HCT116 (cell line): Measurements from ENCODE around the gene PLP1. TPM values are rescaled to one million over a fixed set of nuclear protein-coding genes. Genes with fewer than 3 reads are reported as not detected.

ENCODE experiments used
- ATAC-seq: fragments of 200-7000 bp; cut with Tn5 transposase; 2 replicates; pipeline ENCODE4 v1.9.1; 2020; ENCODE audit warnings: mild to moderate bottlenecking, moderate library complexity
- BruUV-seq: library from RNA; stranded (reverse); fragments of 400-500 nt; replicated peaks from 2 replicates; lab custom pipeline; 2021; lab: Mats Ljungman, UMichigan
- CTCF ChIA-PET: fragments of 300-600 bp; sonication (Branson Sonifier 250); formaldehyde crosslinking; loops from one replicate; lab custom pipeline; 2021; ENCODE audit warnings: antibody characterized with exemption; lab: Charles Lee
- POLR2A ChIA-PET: fragments of 300-600, 350-600 bp; sonication (Branson Sonifier 250); formaldehyde crosslinking; loops from one replicate; lab custom pipeline; 2021; ENCODE audit warnings: antibody characterized with exemption; lab: Charles Lee
- RAD21 ChIA-PET, 2 experiments: fragments of 300-600 bp; sonication (Branson Sonifier 250); formaldehyde crosslinking; loops; one replicate each; lab custom pipeline; 2023; ENCODE audit warnings: low total read pairs in 2 of 2; ENCODE audit not compliant: uncharacterized antibody in 2 of 2, unreplicated experiment in 2 of 2, low non-redundant PET in 1 of 2; lab: Charles Lee
- DNase-seq: peaks from one replicate; pipeline ENCODE4 v3.0.0-alpha.2; 2010; ENCODE audit warnings: low read depth, low spot score
- H2AFZ ChIP-seq: fragments of 200-600 bp; shearing (Covaris generic), sonication (generic); 2 replicates; pipeline ENCODE4 v1.6.1; 2017; ENCODE audit warnings: low read depth, mixed run types, mixed read lengths, antibody characterized with exemption, low read length; ENCODE audit not compliant: poor library complexity, severe bottlenecking
- H3K27ac ChIP-seq: 2 replicates; pipeline ENCODE4 v1.5.1; 2012; ENCODE audit warnings: low read depth, low read length
- H3K27me3 ChIP-seq: fragments of 200-600 bp; sonication (generic); 2 replicates; pipeline ENCODE4 v1.6.1; 2016; ENCODE audit warnings: mixed run types, low read length, mixed read lengths; ENCODE audit not compliant: insufficient read depth
- H3K36me3 ChIP-seq, 2 experiments: fragments of 200-500 bp in 1 of 2; fragments of 200-600 bp in 1 of 2; sonication (Bioruptor generic) in 1 of 2; sonication (generic) in 1 of 2; 2 replicates each; pipeline versions ENCODE4 v1.5.1 to v1.6.1; 2014 to 2016; ENCODE audit warnings: low read length in 2 of 2, inconsistent platforms in 1 of 2, mixed read lengths in 1 of 2, mixed run types in 1 of 2; ENCODE audit not compliant: insufficient read depth in 2 of 2, control insufficient read depth in 1 of 2
- H3K4me1 ChIP-seq, 2 experiments: fragments of 200-600 bp in 1 of 2; sonication (generic) in 1 of 2; 2 replicates each; pipeline versions ENCODE4 v1.5.1 to v1.6.1; 2012 to 2017; ENCODE audit warnings: low read length in 2 of 2, inconsistent platforms in 1 of 2, mild to moderate bottlenecking in 1 of 2, mixed read lengths in 1 of 2, mixed run types in 1 of 2, moderate library complexity in 1 of 2; ENCODE audit not compliant: insufficient read depth in 2 of 2, control insufficient read depth in 1 of 2
- H3K4me2 ChIP-seq: fragments of 200-600 bp; sonication (generic); 2 replicates; pipeline ENCODE4 v1.6.1; 2017; ENCODE audit warnings: mixed run types, low read length, mixed read lengths
- H3K4me3 ChIP-seq, 2 experiments: fragments of 200-600 bp in 1 of 2; sonication (generic) in 1 of 2; replicated peaks in 1 of 2; 2 replicates each; pipeline ENCODE4 v1.5.1; 2011 to 2016; ENCODE audit warnings: low read length in 2 of 2, control low read depth in 1 of 2, low read depth in 1 of 2, mild to moderate bottlenecking in 1 of 2, mixed read lengths in 1 of 2, mixed run types in 1 of 2
- H3K79me2 ChIP-seq: fragments of 200-600 bp; sonication (generic); 2 replicates; pipeline ENCODE4 v1.6.1; 2017; ENCODE audit warnings: mild to moderate bottlenecking, mixed run types, low read length, moderate library complexity, mixed read lengths; ENCODE audit not compliant: insufficient read depth
- H3K9ac ChIP-seq: fragments of 200-600 bp; sonication (generic); 2 replicates; pipeline ENCODE4 v1.6.1; 2016; ENCODE audit warnings: low read length, mixed read lengths
- H3K9me2 ChIP-seq: fragments of 200-600 bp; sonication (generic), shearing (Covaris generic); 2 replicates; pipeline ENCODE4 v1.6.1; 2017; ENCODE audit warnings: mixed run types, mild to moderate bottlenecking, moderate library complexity; ENCODE audit not compliant: insufficient read depth
- H3K9me3 ChIP-seq, 2 experiments: fragments of 200-500 bp in 1 of 2; fragments of 200-600 bp in 1 of 2; sonication (Bioruptor generic) in 1 of 2; sonication (generic) in 1 of 2; 2 replicates each; pipeline ENCODE4 v1.6.1; 2014 to 2017; ENCODE audit warnings: low read length in 2 of 2, mixed read lengths in 2 of 2, inconsistent platforms in 1 of 2, low read depth in 1 of 2, mild to moderate bottlenecking in 1 of 2, mixed run types in 1 of 2, moderate library complexity in 1 of 2; ENCODE audit not compliant: control insufficient read depth in 1 of 2, insufficient read depth in 1 of 2
- H4K20me1 ChIP-seq: fragments of 200-600 bp; sonication (generic), shearing (Covaris generic); 2 replicates; pipeline ENCODE4 v1.6.1; 2017; ENCODE audit warnings: mixed run types, mild to moderate bottlenecking, moderate library complexity; ENCODE audit not compliant: insufficient read depth
- CBX3 ChIP-seq: IDR thresholded peaks from 2 replicates; pipeline ENCODE4 v1.6.1; 2012; ENCODE audit warnings: low read depth
- ELF1 ChIP-seq: IDR thresholded peaks from 2 replicates; pipeline ENCODE4 v1.6.1; 2012; ENCODE audit warnings: low read depth, borderline replicate concordance
- EZH2phosphoT487 ChIP-seq: fragments of 200-600 bp; IDR thresholded peaks from 2 replicates; pipeline ENCODE4 v1.6.1; 2018; ENCODE audit warnings: antibody characterized with exemption, borderline replicate concordance
- POLR2A ChIP-seq: IDR thresholded peaks from 2 replicates; pipeline ENCODE4 v1.7.0; 2011; ENCODE audit warnings: borderline replicate concordance; ENCODE audit not compliant: insufficient read depth, insufficient read length; ENCODE audit errors: extremely low read depth
- POLR2AphosphoS5 ChIP-seq: IDR thresholded peaks from 2 replicates; pipeline ENCODE4 v1.6.1; 2011; ENCODE audit warnings: mild to moderate bottlenecking, low read depth, low read length, moderate library complexity
- RAD21 ChIP-seq: IDR thresholded peaks from 2 replicates; pipeline ENCODE4 v1.6.1; 2012; ENCODE audit warnings: low read depth, mild to moderate bottlenecking
- REST ChIP-seq: IDR thresholded peaks from 2 replicates; pipeline ENCODE4 v1.6.1; 2012; ENCODE audit warnings: low read depth
- SRF ChIP-seq: IDR thresholded peaks from 2 replicates; pipeline ENCODE4 v1.6.1; 2012; ENCODE audit warnings: low read depth
- intact Hi-C: fragments of 100-400 bp; cut with micrococcal nuclease; formaldehyde crosslinking; loops from 2 replicates; pipeline ENCODE4 v1.10.0; 2022
- total RNA-seq: library from RNA; stranded (reverse); gene quantifications from one replicate; pipeline ENCODE4 v1.2.1, GENCODE V29; 2021; ENCODE audit not compliant: unreplicated experiment
- TF ChIP-seq, protein P1 (sequence below), 3 experiments: fragments of 200-600 bp in 1 of 3; sonication (generic) in 1 of 3; IDR thresholded peaks in 2 of 3; conservative IDR thresholded peaks in 1 of 3; 2 replicates each; pipeline ENCODE4 v1.5.1; 2012 to 2017; ENCODE audit warnings: low read depth in 2 of 3, low read length in 2 of 3, antibody characterized with exemption in 1 of 3, borderline replicate concordance in 1 of 3, control low read depth in 1 of 3, mild to moderate bottlenecking in 1 of 3, mixed read lengths in 1 of 3, mixed run types in 1 of 3, moderate library complexity in 1 of 3; ENCODE audit not compliant: insufficient read depth in 1 of 3

The PLP1 gene
- total RNA-seq, 1 experiment from 2014 or later, result not detected

GRCh38 chrX:103734125-103734760 is 42.4 kb upstream of the PLP1 start:
- no peak overlapping the region for H3K27ac ChIP-seq
- CTCF ChIA-PET, result no interaction called here
- H2AFZ ChIP-seq, result no peak overlapping the region
- RAD21 ChIA-PET, result no interaction called here
- TF ChIP-seq, protein P1, sequence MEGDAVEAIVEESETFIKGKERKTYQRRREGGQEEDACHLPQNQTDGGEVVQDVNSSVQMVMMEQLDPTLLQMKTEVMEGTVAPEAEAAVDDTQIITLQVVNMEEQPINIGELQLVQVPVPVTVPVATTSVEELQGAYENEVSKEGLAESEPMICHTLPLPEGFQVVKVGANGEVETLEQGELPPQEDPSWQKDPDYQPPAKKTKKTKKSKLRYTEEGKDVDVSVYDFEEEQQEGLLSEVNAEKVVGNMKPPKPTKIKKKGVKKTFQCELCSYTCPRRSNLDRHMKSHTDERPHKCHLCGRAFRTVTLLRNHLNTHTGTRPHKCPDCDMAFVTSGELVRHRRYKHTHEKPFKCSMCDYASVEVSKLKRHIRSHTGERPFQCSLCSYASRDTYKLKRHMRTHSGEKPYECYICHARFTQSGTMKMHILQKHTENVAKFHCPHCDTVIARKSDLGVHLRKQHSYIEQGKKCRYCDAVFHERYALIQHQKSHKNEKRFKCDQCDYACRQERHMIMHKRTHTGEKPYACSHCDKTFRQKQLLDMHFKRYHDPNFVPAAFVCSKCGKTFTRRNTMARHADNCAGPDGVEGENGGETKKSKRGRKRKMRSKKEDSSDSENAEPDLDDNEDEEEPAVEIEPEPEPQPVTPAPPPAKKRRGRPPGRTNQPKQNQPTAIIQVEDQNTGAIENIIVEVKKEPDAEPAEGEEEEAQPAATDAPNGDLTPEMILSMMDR (IDR thresholded peaks at IDR 0.05 in 2 of 3, conservative IDR thresholded peaks at IDR 0.05 in 1 of 3; ENCODE audit: borderline replicate concordance in 1 of 3, insufficient read depth in 1 of 3, low read depth in 2 of 3, low read length in 2 of 3), result no peak
- no peak for TF ChIP-seq RAD21
- TF ChIP-seq EZH2phosphoT487, result no peak
- TF ChIP-seq POLR2AphosphoS5, result no peak
- no peak for TF ChIP-seq ELF1
- no peak for TF ChIP-seq SRF
- no peaks in the 10 kb centered on the region for H3K36me3 ChIP-seq
- H4K20me1 ChIP-seq, result no peaks in the 10 kb centered on the region
- peaks cover 13% of the 10 kb centered on the region for H3K27me3 ChIP-seq
- POLR2A ChIA-PET, result no interaction called here
- no peak overlapping the region for H3K4me3 ChIP-seq
- no peak for ATAC-seq
- intact Hi-C loops, result no loop called here
- no peak for DNase-seq
- no TSS peak for BruUV-seq
- H3K4me2 ChIP-seq, result no peak overlapping the region
- no peaks in the 10 kb centered on the region for H3K79me2 ChIP-seq
- no peaks in the 10 kb centered on the region for H3K9me3 ChIP-seq
- no peaks in the 10 kb centered on the region for H3K9me2 ChIP-seq
- H3K9ac ChIP-seq, result no peak overlapping the region
- H3K4me1 ChIP-seq, result no peaks in the 10 kb centered on the region

DNA sequence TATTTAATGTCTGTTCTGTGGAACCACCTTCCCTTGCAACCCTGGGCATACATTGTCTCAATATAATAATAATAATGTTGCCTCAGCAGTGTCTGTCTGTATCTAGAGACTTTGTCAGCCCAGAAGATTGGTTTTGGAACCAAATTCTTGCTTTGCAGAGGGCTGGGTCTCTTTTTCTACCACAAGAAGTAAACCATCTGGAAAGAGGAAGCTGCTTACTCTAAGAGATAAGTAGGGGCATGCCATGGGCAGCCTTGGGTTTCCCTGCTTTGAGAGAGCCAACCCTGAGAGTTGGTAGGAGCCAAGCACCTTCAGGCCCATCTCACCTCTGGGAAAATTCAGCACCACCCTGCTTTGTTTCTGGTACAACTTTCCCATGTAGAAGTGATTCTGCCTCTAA is 38.9 kb upstream of the PLP1 start:
- Histone ChIP-seq H3K27me3 (no peaks in the 10 kb centered on the region), H3K79me2 (no peaks in the 10 kb centered on the region), H4K20me1 (no peaks in the 10 kb centered on the region), H3K36me3 (no peaks in the 10 kb centered on the region), H3K27ac (no peak overlapping the region), H3K4me1 (no peaks in the 10 kb centered on the region), H3K9me3 (no peaks in the 10 kb centered on the region), H2AFZ (no peak overlapping the region), H3K4me2 (no peak overlapping the region), H3K9me2 (no peaks in the 10 kb centered on the region), H3K9ac (no peak overlapping the region), H3K4me3 (no peak overlapping the region)
- ChIA-PET CTCF (no interaction called here), POLR2A (no interaction called here), RAD21 (no interaction called here)
- no peak for DNase-seq
- no peak for ATAC-seq
- no TSS peak for BruUV-seq
- intact Hi-C loops, result no loop called here
- TF ChIP-seq REST, result no peak
- no peak for TF ChIP-seq SRF
- TF ChIP-seq EZH2phosphoT487, result no peak
- TF ChIP-seq, protein P1 (IDR thresholded peaks at IDR 0.05 in 2 of 3, conservative IDR thresholded peaks at IDR 0.05 in 1 of 3; ENCODE audit: borderline replicate concordance in 1 of 3, insufficient read depth in 1 of 3, low read depth in 2 of 3, low read length in 2 of 3), result no peak
- TF ChIP-seq CBX3, result no peak
- TF ChIP-seq POLR2A, result no peak
